ENCODE data around the gene STARD6.
"Not testable (repeated sequence)": the region's sequence is repeated elsewhere in the genome, so short reads cannot be mapped to it uniquely, and the experiment has no call there.

The STARD6 gene, protein sequence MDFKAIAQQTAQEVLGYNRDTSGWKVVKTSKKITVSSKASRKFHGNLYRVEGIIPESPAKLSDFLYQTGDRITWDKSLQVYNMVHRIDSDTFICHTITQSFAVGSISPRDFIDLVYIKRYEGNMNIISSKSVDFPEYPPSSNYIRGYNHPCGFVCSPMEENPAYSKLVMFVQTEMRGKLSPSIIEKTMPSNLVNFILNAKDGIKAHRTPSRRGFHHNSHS

GRCh38 chr18:54357660-54358494, at the start of gene STARD6, which contains the start of gene C18orf54:
STARD6 (minus strand) TSS chr18:54357858; CDS start chr18:54354573, 3,285 bp downstream.
C18orf54 (plus strand) TSS chr18:54357906; CDS start chr18:54360573, 2,667 bp downstream.
- peak; percentile 72 to 82 (median 77) for DNase-seq (ENCODE audit: low read depth in 2 of 3, low spot score in 1 of 3)

- no peak for DNase-seq (ENCODE audit: low read depth in 2 of 3, low spot score in 1 of 3)
These were observed 47.6 kb upstream of the STARD6 start for GRCh38 chr18:54405290-54405689.

DNA sequence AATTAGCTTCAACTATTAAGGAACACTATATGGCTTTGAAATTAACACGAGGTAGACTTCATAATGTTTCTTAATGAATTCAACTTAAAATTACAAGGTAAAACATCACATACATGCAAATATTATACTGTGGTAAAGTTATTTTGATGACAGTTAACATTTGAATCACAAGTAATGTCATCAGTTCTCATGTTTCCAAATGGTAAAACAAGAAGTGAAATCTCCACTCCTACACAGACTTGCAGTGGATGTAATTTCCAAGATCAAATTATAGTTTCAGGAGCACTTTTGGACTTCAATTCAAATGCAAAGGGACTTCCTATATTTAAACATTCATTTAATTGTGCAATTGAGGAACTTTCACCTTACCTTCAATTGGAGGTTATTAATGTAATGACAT, 39.1 kb upstream of the STARD6 start:
- DNase-seq (ENCODE audit: low read depth in 2 of 3, low spot score in 1 of 3): no peak

- no peak for DNase-seq (ENCODE audit: low read depth in 2 of 3, low spot score in 1 of 3)
These were observed 36.1 kb upstream of the STARD6 start for GRCh38 chr18:54393648-54394294.

DNA sequence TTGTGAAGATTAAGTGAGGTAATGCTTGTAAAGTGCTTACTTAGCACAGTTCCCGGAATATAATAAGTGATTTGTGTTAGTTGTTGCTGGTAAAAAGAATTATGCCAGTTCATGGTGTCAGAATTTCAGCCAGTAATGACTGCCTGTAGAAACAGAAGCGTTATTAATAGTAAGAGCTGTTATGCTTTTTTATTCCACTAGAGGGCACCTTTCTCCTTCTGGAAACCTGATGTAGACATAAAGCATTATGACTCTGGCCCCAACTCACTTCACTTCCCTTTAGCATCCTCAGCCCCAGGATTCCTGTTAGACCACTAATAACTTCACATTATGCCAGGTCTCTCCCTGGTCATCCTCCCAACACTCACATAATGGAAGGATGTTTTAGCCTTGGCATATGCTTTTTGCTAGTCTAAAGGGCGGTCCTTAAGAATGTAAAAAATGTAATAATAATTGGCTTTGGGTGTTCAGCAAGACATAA, 34.9 kb upstream of the STARD6 start:
- DNase-seq (ENCODE audit: low read depth in 2 of 3, low spot score in 1 of 3): peak in 1 of 3 donors; percentile 31

DNA sequence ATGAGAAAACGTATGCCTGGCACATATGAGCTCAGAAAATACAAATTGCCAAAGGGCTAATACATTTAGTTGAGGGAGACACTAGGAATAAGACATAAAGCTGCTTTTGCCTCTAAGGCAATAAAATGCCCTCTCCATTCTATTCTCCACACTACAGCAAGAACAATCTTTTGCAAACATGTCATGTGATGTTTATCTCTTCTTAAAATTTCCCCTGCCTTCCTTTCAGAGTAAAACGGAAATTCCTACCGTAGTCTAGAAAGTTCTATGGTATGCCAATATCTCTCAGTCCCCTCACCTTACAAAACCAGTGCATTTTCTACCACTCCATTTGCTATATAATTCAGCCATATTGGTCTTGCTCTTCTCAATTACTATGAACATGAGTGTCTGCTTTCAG, 33.2 kb upstream of the STARD6 start:
- DNase-seq (ENCODE audit: low read depth in 2 of 3, low spot score in 1 of 3): no peak

GRCh38 chr18:54389143-54389505, 31.5 kb upstream of the STARD6 start:
- DNase-seq (ENCODE audit: low read depth in 2 of 3, low spot score in 1 of 3): no peak

DNA sequence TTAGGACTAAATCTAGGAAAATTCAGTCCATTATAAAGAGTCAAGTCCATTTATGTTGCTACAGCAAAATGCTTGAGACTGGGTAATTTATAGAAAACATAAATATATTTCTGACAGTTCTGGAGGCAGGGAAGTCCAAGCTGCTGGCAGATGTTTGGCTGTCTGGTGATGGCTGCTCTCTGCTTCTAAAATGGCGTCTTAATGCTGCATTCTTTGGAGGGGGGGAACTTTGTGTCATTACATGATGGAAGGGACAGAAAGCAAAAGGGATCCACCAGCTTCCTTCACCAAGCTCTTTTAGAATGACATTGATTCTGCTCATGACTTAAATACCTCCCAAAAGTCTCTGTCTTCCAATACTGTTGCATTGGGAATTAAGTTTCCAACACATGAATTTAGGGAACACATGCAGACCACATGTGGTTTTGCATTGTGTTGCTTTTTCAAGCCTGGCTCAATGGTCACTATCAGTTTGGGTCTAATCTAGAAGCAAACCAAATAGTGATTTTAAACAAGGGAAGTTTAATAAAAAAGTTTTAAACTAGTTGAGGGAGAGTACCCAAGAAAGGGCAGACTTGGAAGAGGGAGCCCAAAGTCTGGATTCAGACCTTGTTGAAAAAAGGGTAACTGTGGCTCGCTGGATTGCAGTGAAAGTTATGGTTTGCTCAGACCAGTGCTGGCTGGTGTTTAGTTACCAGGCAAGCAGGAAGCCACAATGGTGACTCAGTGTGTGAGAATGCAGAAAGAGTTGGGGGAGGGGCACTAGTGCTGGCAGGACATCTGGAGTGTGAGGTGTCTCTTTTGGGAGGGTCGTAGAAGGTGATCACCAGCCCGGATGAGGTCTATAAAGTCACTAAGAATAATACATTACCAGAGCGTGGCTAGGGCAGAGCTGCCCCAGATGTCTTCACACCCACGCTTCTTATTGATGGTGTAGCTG, 30.8 kb upstream of the STARD6 start:
- DNase-seq (ENCODE audit: low read depth in 2 of 3, low spot score in 1 of 3): peak; percentile 3 to 23 (median 16)

- no peak for DNase-seq (ENCODE audit: low read depth in 2 of 3, low spot score in 1 of 3)
These were observed 30.0 kb upstream of the STARD6 start for GRCh38 chr18:54387631-54388030.

DNA sequence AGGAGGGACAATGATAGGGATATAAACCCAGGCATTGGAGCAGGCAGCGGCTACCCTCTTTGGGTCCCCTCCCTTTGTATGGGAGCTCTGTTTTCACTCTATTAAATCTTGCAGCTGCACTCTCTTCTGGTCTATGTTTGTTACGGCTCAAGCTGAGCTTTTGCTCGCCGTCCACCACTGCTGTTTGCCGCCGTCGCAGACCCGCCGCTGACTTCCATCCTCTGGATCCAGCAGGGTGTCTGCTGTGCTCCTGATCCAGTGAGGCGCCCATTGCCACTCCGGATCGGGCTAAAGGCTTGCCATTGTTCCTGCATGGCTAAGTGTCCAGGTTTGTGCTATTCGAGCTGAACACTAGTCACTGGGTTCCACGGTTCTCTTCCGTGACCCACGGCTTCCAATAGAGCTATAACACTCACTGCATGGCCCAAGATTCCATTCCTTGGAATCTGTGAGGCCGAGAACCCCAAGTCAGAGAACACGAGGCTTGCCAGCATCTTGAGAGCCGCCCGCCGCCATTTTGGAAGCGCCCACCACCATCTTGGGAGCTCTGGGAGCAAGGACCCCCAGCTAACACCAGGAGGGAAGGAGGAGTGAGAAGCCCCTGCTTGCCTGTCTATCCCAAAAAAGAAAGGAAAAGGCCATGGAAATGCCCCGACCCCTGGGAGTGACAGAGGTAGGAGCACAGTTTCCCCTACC, 29.3 kb upstream of the STARD6 start:
- not testable (repeated sequence) for DNase-seq (ENCODE audit: low read depth in 2 of 3, low spot score in 1 of 3)

GRCh38 chr18:54386043-54386442, 28.4 kb upstream of the STARD6 start:
- no peak for DNase-seq (ENCODE audit: low read depth in 2 of 3, low spot score in 1 of 3)

DNA sequence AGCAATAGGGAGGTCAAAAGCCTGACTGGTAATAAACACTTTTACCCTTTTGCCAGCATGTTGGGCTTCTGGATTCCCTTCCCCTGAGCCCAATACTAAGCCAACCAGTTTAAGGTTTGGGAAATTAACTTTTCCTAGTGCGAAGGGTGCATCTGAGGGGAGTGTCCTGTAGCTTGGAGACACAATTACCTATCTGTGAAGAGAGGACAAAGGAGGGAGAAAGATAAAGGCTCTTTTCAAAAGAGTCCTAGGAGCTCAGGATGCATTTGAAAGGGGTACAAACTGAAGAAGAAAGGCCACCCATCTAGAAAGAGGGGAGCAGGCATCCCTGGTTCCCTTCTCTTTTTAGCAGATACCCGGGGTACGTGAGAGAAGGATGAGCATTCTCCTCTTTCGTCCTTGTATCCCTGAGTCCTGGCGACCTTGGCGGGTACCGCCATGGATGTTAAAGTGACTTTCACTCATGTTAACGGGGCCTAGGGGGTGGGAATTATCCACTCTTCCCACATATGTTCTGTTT, 25.1 kb upstream of the STARD6 start:
- no peak for DNase-seq (ENCODE audit: low read depth in 2 of 3, low spot score in 1 of 3)

DNA sequence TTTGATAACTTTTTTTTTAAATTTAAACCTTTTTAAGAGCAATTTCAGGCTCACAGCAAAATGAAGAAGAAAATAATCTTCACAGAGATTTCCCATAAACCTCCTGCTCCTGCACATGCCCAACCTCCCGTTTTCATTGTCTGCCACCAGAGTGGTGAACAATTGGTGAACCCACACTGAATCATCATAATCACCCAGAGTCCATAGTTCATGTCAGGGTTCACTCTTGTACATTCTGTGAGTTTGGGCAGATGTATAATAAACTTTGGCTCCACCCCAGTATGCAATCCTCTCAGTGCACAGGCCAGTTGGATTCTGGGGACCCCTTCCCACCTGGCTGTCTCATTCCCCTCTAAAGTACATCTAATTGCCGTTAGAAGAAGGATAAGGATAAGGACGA, 24.4 kb upstream of the STARD6 start:
- DNase-seq (ENCODE audit: low read depth in 2 of 3, low spot score in 1 of 3): no peak

GRCh38 chr18:54381640-54382039, 24.0 kb upstream of the STARD6 start:
- DNase-seq (ENCODE audit: low read depth in 2 of 3, low spot score in 1 of 3): no peak

DNA sequence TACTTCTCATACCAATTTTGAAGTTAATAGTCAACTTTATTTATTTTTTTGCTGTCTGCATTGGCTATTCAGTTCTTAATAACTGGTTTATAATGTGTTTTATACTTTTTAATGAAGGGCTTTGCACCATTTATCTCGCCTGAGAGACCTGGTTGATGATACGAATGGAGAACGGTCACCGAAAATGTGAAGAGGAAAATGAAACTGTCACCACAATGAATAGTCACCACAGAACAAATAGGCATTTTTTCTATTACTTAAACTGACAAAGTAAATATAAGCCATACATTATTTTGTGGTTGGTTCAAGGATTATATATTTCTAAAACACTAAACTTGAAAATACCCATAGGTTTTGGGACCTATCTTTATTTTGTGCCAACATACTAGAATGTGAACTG, 20.4 kb upstream of the STARD6 start:
- DNase-seq (ENCODE audit: low read depth in 2 of 3, low spot score in 1 of 3): no peak

DNA sequence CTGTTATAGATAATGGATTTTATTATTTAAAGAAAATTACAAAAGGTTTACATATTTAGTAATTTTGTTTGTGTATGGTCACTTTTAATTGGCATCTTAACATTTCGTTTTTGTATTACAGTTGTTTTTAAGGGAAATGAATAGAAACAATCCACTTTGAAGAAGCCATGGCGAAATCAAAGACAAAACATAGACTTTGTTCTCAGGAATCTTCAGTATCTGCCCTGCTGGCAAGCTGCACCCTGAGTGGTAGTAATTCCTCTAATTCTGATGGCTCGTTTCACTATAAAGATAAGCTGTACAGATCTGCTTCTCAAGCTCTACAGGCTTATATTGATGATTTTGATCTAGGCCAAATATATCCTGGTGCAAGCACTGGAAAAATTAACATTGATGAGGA, 2.7 kb upstream of the STARD6 start:
- DNase-seq (ENCODE audit: low read depth in 2 of 3, low spot score in 1 of 3): no peak

- no peak for DNase-seq (ENCODE audit: low read depth in 2 of 3, low spot score in 1 of 3)
These were observed 1.6 kb upstream of the STARD6 start for GRCh38 chr18:54359233-54359632.

DNA sequence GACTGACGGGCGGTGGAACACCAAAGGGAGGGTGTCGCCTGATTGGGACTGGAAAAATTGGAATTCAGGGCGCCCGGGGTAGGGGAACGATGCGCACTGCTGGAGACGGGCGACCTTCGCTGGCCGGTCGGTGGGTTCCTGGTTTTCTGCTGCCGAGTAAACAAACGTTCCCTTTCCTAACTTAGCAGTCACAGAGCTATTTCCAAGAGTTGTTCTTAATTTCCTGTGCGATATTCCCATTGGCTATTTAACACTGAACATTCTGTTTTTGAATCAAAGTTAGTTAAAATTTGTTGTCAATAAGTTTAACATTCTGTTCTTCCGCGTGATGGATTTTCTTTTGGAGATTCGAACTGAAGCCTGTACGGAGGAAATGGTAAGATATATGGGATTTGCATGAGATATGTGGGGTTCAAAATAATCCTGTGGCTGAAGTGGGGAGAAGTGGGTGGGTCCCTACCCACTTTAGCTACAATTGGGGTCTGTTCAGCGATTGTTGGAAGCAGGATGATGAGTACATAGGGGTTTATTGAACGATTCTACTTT, 910 bp upstream of the STARD6 start:
- no peak for DNase-seq (ENCODE audit: low read depth in 2 of 3, low spot score in 1 of 3)

- no peak for DNase-seq (ENCODE audit: low read depth in 2 of 3, low spot score in 1 of 3)
These were observed 487 bp downstream of the STARD6 start for GRCh38 chr18:54357082-54357659.

Measured in stimulated activated CD4-positive, alpha-beta T cell treated with anti-CD3 and anti-CD28 coated beads, Interleukin-12 subunit alpha, Interleukin-12 subunit beta, amount 100 ng/mL, for 48 hours (primary cell).